Bronchial smooth muscle cell (primary cell): Measurements from ENCODE around the gene SYCP1. TPM values are rescaled to one million over a fixed set of nuclear protein-coding genes. Genes with fewer than 3 reads are reported as not detected.

Experiments
- total RNA-seq: library from RNA; depleted of rRNA; stranded (reverse); fragments of >200 nt; gene quantifications from 2 replicates; pipeline ENCODE4 v1.2.1, GENCODE V29; 2014

The SYCP1 gene
- total RNA-seq: not detected in 2 replicates

GRCh38 chr1:114854693-114855320 lies at the start of gene SYCP1:
TSS of gene SYCP1 (plus strand) at chr1:114854863. CDS start at chr1:114855465, 602 bp downstream.

GRCh38 chr1:115029526-115029925 lies 174.9 kb downstream of the SYCP1 start, which contains the start of gene TSHB:
TSS of gene TSHB (plus strand) at chr1:115029826. CDS start at chr1:115033363, 3,537 bp downstream.

Other genes starting within 250 kb of the SYCP1 start
- 1.5 and 3.0 TPM in 2 replicates for gene DENND2C, start 184.8 kb upstream of the SYCP1 start, total RNA-seq
- gene AMPD1, start 159.3 kb upstream of the SYCP1 start, total RNA-seq: not detected in 2 replicates
- 18.8 and 28.8 TPM in 2 replicates for gene NRAS, start 138.1 kb upstream of the SYCP1 start, total RNA-seq
- 978 and 1,876 TPM in 2 replicates for gene CSDE1, start 96.9 kb upstream of the SYCP1 start, total RNA-seq
- gene SIKE1, start 74.2 kb upstream of the SYCP1 start, total RNA-seq: 56.7 and 70.4 TPM in 2 replicates
- not detected in 2 replicates for gene TSHB, start 175.0 kb downstream of the SYCP1 start, total RNA-seq
- gene TSPAN2, start 234.6 kb downstream of the SYCP1 start, total RNA-seq: not detected in 2 replicates